GM12878 (cell line): ENCODE results near the gene USP34. TPM values are rescaled to one million over a fixed set of nuclear protein-coding genes. Genes with fewer than 3 reads are reported as not detected.
A peak's percentile ranks its signal among the peaks of the same experiment; 100 is the strongest.

Experiments used
- ATAC-seq: fragments of 200-7000 bp; cut with Tn5 transposase; 3 replicates; pipeline ENCODE4 v1.9.1; 2020; ENCODE audit warnings: mild to moderate bottlenecking, moderate library complexity
- BruUV-seq: library from RNA; stranded (reverse); fragments of 400-500 nt; replicated peaks from 2 replicates; lab custom pipeline; 2021; lab: Mats Ljungman, UMichigan
- CTCF ChIA-PET: fragments of 300-600 bp; sonication (Branson Sonifier 250); formaldehyde crosslinking; extraction: SDS; loops from one replicate; lab custom pipeline; 2021; ENCODE audit warnings: inconsistent platforms; lab: Yijun Ruan, JAX
- POLR2A ChIA-PET: fragments of 350-600 bp; formaldehyde crosslinking; extraction: SDS; loops from one replicate; lab custom pipeline; 2021; ENCODE audit warnings: inconsistent platforms; lab: Charles Lee
- RAD21 ChIA-PET: fragments of 300-600 bp; sonication (Branson Sonifier 250); formaldehyde crosslinking; loops from one replicate; lab custom pipeline; 2023; ENCODE audit warnings: antibody characterized with exemption; ENCODE audit not compliant: unreplicated experiment; lab: Charles Lee
- SMC1A ChIA-PET: fragments of 300-600 bp; sonication (Branson Sonifier 250); formaldehyde crosslinking; loops from one replicate; lab custom pipeline; 2023; ENCODE audit not compliant: unreplicated experiment, uncharacterized antibody; lab: Charles Lee
- DNase-seq: peaks from one replicate; pipeline ENCODE4 v3.0.0-alpha.2; 2011; ENCODE audit warnings: low read depth, low spot score
- FAIRE-seq: peaks from 3 replicates; lab custom pipeline; 2011; peaks lifted over from hg19 to GRCh38; lab: Jason Lieb, UNC
- H2AFZ ChIP-seq: 2 replicates; pipeline ENCODE4 v1.6.0; 2011; ENCODE audit warnings: low read depth, low read length, control low read depth; ENCODE audit not compliant: control insufficient read depth
- H3K27ac ChIP-seq: 2 replicates; pipeline ENCODE4 v1.5.1; 2011; ENCODE audit warnings: control low read depth; ENCODE audit not compliant: control insufficient read depth, insufficient read depth
- H3K27me3 ChIP-seq, 2 experiments: replicated peaks in 1 of 2; 2 replicates each; pipeline versions ENCODE4 v1.6.0 to v1.6.1; 2011; ENCODE audit warnings: low read length in 1 of 2; ENCODE audit not compliant: control insufficient read depth in 2 of 2, insufficient read depth in 2 of 2
- H3K36me3 ChIP-seq, 2 experiments: 2 replicates each; pipeline ENCODE4 v1.5.1; 2011; ENCODE audit warnings: low read length in 1 of 2; ENCODE audit not compliant: control insufficient read depth in 2 of 2, insufficient read depth in 2 of 2
- H3K4me1 ChIP-seq: 2 replicates; pipeline ENCODE4 v1.6.1; 2011; ENCODE audit warnings: mild to moderate bottlenecking, low read length, moderate library complexity, mixed read lengths; ENCODE audit not compliant: control insufficient read depth, insufficient read depth
- H3K4me2 ChIP-seq: 2 replicates; pipeline ENCODE4 v1.6.0; 2011; ENCODE audit warnings: control low read depth; ENCODE audit not compliant: control insufficient read depth, insufficient read depth
- H3K4me3 ChIP-seq: fragments of 200-600 bp; sonication (generic); 2 replicates; pipeline ENCODE4 v1.5.1; 2016
- H3K79me2 ChIP-seq: 2 replicates; pipeline ENCODE4 v1.6.0; 2011; ENCODE audit warnings: low read length; ENCODE audit not compliant: control insufficient read depth, insufficient read depth
- H3K9ac ChIP-seq: 2 replicates; pipeline ENCODE4 v1.8.0; 2011; ENCODE audit warnings: low read length, control low read depth, mixed read lengths; ENCODE audit not compliant: control insufficient read depth, insufficient read depth
- H3K9me3 ChIP-seq: replicated peaks from 3 replicates; pipeline ENCODE4 v1.5.1; 2011; ENCODE audit warnings: mild to moderate bottlenecking, low read length; ENCODE audit not compliant: control insufficient read depth, insufficient read depth
- H4K20me1 ChIP-seq: 2 replicates; pipeline ENCODE4 v1.6.0; 2011; ENCODE audit not compliant: control insufficient read depth, insufficient read depth
- ATF7 ChIP-seq: fragments of 450-650 bp; IDR thresholded peaks from 2 replicates; pipeline ENCODE4 v1.6.1; 2016; ENCODE audit warnings: low read depth, mild to moderate bottlenecking
- DPF2 ChIP-seq: fragments of 450-650 bp; IDR thresholded peaks from 2 replicates; pipeline ENCODE4 v1.6.1; 2017; ENCODE audit warnings: mild to moderate bottlenecking
- MAX ChIP-seq: IDR thresholded peaks from 2 replicates; pipeline ENCODE4 v1.6.1; 2012; ENCODE audit warnings: low read depth, low read length, improper control_type of control experiment
- PAX5 ChIP-seq: IDR thresholded peaks from 2 replicates; pipeline ENCODE4 v1.6.1; 2011; ENCODE audit warnings: low read depth, low read length, borderline replicate concordance
- POU2F2 ChIP-seq: IDR thresholded peaks from 3 replicates; pipeline ENCODE4 v1.6.1; 2011; ENCODE audit warnings: low read depth, mild to moderate bottlenecking, low read length, borderline replicate concordance
- RCOR1 ChIP-seq: conservative IDR thresholded peaks from 2 replicates; pipeline ENCODE4 v1.6.1; 2012; ENCODE audit warnings: low read depth, low read length, improper control_type of control experiment
- SPI1 ChIP-seq: IDR thresholded peaks from 2 replicates; pipeline ENCODE4 v1.6.1; 2011; ENCODE audit warnings: low read depth, mild to moderate bottlenecking, low read length, moderate library complexity, borderline replicate concordance; ENCODE audit not compliant: insufficient read depth
- SREBF1 ChIP-seq: IDR thresholded peaks from 2 replicates; pipeline ENCODE4 v1.6.1; 2012; ENCODE audit warnings: mild to moderate bottlenecking, low read length
- in situ Hi-C: fragments of 300-500 bp; cut with MboI; formaldehyde crosslinking; loops from 9 replicates; pipeline ENCODE4 v1.14.3; 2018; ENCODE audit warnings: mixed read lengths
- intact Hi-C: fragments of 100-400 bp; cut with micrococcal nuclease; formaldehyde crosslinking; loops from one replicate; pipeline ENCODE4 v1.14.2; 2022; ENCODE audit not compliant: unreplicated experiment
- polyA plus RNA-seq, 11 experiments: library from polyadenylated mRNA; depleted of rRNA in 4 of 11; unstranded in 6 of 11; stranded (reverse) in 5 of 11; fragments of >200 nt; fragmentation: Nextera tagmentation in 4 of 11; fragmentation: Illumina TruSeq in 1 of 11; extraction: Ambion mirVana in 4 of 11; extraction: Trizol in 1 of 11; gene quantifications; 1 replicate in 1 of 11; 2 replicates in 10 of 11; pipeline versions ENCODE4 v1.2.1 to v1.2.3, GENCODE V29; 2011 to 2016; ENCODE audit warnings: inconsistent platforms in 2 of 11, missing spikeins in 2 of 11, low read depth in 1 of 11
- total RNA-seq, 4 experiments: library from RNA; depleted of rRNA in 3 of 4; stranded (reverse); fragments of >200 nt in 3 of 4; fragmentation: Illumina TruSeq in 1 of 4; extraction: Trizol in 1 of 4; gene quantifications; 2 replicates each; pipeline versions ENCODE4 v1.2.1 to v1.2.3, GENCODE V29; 2013 to 2021

Gene USP34
- total and polyA plus RNA-seq, 10 of the 15 experiments (the other 5 are each of a cell fraction or from before 2014, with no cell fraction given): 26.2 to 106 (median 62.1) TPM

DNA sequence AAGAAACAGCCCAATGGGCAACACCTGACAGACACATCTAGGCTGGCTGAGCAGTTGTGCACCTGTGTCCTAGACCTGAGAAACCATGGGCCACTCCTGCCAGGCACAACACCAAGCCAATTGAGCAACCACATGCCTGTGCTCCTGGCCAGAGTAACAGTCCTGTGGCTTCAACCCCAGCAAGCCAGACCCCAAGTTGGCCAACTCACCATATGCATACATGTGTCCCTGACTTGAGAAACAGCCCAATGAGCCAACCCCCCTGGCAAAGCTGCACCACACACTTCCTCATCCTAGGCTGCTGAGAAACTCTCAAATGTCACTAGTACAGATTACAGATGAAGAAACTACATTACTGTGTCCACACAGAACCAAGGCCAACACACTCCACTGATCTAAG lies 36.6 kb downstream of the USP34 start:
- no peak overlapping the region for H3K9ac ChIP-seq
- H3K36me3 ChIP-seq: peaks cover 0 to under 1% of the 10 kb centered on the region in 2 experiments; a peak in 1 of 4 replicates
- TF ChIP-seq PAX5 (no peak), DPF2 (0 out of 2 replicates have a peak, but pooled peaks have one; percentile 20), POU2F2 (peak; percentile 69; the same call in 1 of the 3 replicates), SPI1 (peak; percentile 78; the same call in 1 of the 2 replicates), RCOR1 (no peak), ATF7 (no peak), SREBF1 (no peak), MAX (peak; percentile 19; the same call in 1 of the 2 replicates)
- TF ChIP-seq, all 136 proteins: peak for 4
- H3K4me3 ChIP-seq: no peak overlapping the region
- FAIRE-seq: no peak
- H3K4me2 ChIP-seq: peak overlapping the region; percentile 13; the same call in 1 of the 2 replicates
- POLR2A ChIA-PET: interaction anchor here (1.1 to 1.8 kb wide), 3 partner anchors 9 to 38 kb away, joined by 4 to 5 read pairs (median 4); no protein-coding TSS in a partner anchor
- RAD21 ChIA-PET: interaction anchor here (1.1 kb wide), 1 partner anchor 9 kb away, joined by 3 read pairs; no protein-coding TSS in a partner anchor
- intact Hi-C loops (no loop called here), in situ Hi-C loops (no loop called here)
- peak; percentile 80 for ATAC-seq
- no peak overlapping the region; the same call in 1 of the 2 replicates for H3K27ac ChIP-seq
- CTCF ChIA-PET: interaction anchor here (0.7 to 1.6 kb wide), 6 partner anchors 9 to 53 kb away, joined by 3 to 7 read pairs (median 4); no protein-coding TSS in a partner anchor
- H3K27me3 ChIP-seq: no peaks in the 10 kb centered on the region
- peaks cover 10% of the 10 kb centered on the region; the same call in 1 of the 2 replicates for H4K20me1 ChIP-seq
- peaks cover 91% of the 10 kb centered on the region for H3K79me2 ChIP-seq
- peaks cover 32% of the 10 kb centered on the region for H3K4me1 ChIP-seq
- H2AFZ ChIP-seq: no peak overlapping the region
- no peak for DNase-seq
- SMC1A ChIA-PET: interaction anchor here (0.8 to 4.5 kb wide), 6 partner anchors 13 to 61 kb away, joined by 3 to 16 read pairs (median 4); no protein-coding TSS in a partner anchor
- BruUV-seq: no TSS peak
- H3K9me3 ChIP-seq: no peaks in the 10 kb centered on the region; the same call in 1 of the 3 replicates
